Islet of Langerhans (tissue), 1 donor: Measurements from ENCODE around the gene SSR1.

Source experiments
- FAIRE-seq: peaks from one replicate; lab custom pipeline; 2011; peaks lifted over from hg19 to GRCh38; lab: Jason Lieb, UNC

SSR1 gene

DNA sequence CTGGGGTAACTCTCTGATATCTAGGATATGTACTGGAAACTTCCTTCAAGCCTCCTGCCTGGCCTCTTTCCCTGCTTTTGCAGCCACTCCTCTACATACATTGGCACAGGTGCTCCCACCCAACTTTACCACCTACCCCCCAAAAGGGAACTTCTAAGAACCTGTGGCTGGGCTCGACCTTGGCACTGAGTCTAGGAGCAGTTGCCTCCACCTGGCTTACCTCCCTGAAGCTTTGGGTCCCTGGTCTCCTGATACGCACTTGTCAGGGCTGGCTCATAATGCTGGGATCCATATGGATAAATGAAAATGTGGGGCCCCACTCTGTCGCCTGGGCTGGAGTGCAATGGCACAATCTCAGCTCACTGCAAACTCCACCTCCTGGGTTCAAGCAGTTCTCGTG lies 56.2 kb downstream of the SSR1 start:
- FAIRE-seq = no peak

GRCh38 chr6:7255918-7256317 lies 57.1 kb downstream of the SSR1 start:
- no peak for FAIRE-seq

DNA sequence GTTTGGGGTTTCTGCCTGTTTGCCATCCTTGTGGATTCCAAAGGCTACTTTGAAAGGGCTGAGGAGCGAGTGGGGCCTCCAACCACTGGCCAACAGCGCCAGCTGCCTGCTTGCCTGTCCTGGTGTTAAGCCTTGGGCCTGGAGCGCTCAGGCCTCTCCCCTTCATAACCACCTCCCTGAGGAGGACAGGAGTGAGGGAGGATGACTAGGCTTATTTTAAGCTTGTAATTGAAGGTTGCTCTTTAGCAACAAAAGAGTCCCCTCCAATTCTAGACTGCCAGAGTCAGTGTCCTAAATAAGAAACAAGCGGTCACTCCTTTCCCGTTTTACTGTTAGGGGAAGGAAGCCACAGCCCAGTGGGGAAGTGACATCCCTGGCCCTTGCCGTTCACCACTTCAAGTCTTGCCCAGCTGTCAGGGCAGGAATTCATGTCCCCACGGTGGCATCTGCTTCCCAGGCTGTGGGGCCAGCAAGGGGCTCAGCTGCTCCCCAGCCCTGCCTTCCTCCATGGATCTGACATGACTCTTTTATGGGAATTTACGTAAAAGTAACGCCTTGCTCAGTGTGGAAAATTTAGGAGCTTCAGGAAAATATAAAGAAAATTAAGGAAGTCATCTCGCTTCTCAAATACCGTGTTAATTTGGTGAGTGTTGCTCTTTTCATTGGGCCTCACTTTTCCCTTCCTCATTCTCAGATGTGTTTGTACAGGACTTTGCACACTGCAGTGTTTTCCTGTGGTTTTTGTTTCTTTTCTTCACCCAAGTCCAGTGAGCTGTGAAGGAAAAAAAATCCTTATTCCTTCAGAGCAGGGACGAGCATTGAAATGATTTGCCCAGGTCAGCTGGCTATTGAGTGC lies 57.8 kb downstream of the SSR1 start:
- FAIRE-seq = no peak

- FAIRE-seq = no peak
Measured at GRCh38 chr6:7252390-7252789, 60.6 kb downstream of the SSR1 start.

DNA sequence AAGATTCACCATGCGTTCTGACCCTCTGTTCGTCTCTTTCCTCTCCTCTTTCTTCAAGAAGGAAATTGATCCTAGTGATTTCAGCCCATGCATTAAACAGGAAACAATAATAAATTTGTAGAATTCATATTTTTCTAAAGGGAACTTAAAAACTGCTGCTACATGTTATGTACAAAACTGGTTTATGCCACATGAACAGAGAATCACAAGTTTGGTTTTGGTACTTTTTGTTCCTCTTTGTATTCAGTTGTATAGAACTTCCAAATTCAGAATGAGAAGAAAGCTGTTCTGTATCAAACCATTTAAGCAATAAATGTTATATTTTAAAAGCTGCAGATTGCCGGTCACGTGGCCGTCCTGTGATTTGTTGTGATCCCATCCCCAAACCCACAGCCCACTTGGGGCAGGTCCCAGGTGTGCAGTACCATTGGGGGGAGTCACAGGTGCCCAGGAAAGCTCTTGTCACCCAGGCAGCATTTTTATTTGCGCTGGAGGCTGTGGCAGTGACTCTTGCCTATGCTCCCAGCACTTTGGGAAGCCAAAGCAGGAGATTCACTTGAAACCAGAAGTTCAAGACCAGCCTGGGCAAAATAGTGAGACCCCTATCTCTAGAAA lies 61.2 kb downstream of the SSR1 start:
- no peak for FAIRE-seq

DNA sequence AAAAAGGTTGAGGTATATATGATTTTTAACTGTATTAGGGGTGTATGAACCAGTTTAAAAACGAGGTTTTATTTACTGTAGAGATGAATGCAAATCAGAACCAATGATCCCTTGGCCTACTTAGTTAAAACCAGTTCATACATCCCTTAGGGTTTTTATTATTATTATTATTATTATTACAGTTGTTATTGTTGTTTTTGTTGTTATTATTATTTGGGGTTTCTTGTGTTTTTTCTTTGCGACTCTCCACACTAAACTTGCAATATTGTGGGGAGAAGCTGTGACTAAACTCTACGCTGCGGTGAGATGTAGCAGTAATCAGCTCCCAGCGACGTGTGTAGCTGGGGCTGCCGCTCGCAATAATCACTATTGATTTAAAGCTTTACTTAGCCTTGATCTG lies 62.2 kb downstream of the SSR1 start:
- no peak for FAIRE-seq

GRCh38 chr6:7249946-7250643 lies 62.9 kb downstream of the SSR1 start:
- no peak for FAIRE-seq

DNA sequence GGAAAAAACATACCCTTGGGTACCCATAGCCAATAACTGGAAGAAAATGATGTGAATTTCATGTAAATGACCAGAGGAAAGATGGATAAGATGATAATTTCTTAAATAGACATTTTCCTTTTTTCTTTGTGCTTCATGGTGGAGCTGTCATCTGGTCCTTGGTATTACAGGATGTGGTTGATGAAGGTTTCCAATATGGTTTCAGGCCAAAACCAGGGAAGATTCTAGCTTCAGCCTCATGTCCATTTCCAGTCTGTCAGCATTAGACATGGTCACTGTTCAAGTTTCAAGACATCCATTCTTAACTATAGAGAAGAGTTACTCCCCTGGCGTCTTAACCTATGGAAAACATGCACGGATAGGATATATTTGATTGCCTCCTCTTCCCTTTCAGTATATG lies 63.6 kb downstream of the SSR1 start:
- no peak for FAIRE-seq

DNA sequence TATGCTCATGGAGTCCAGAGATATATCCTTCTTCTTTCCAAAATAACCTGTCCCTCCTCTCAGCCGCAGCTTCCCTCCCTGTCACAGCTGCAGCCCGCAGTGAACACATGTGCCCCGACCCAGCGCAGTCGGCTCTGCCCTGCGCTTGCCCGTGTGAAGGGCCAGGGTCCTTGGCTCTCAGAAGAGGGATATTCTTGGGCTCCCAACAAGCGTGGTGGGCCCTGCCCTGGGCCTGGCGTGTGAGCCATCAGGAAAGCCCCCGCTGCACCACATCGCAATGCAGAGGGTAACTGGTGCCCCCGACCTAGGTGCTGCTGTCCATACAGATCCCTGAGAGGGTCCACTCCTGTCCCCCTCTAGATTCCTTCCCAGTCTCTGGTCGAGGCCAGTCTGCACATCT lies 65.2 kb downstream of the SSR1 start:
- no peak for FAIRE-seq

- FAIRE-seq = no peak
Measured at GRCh38 chr6:7247179-7247456, 65.9 kb downstream of the SSR1 start.

DNA sequence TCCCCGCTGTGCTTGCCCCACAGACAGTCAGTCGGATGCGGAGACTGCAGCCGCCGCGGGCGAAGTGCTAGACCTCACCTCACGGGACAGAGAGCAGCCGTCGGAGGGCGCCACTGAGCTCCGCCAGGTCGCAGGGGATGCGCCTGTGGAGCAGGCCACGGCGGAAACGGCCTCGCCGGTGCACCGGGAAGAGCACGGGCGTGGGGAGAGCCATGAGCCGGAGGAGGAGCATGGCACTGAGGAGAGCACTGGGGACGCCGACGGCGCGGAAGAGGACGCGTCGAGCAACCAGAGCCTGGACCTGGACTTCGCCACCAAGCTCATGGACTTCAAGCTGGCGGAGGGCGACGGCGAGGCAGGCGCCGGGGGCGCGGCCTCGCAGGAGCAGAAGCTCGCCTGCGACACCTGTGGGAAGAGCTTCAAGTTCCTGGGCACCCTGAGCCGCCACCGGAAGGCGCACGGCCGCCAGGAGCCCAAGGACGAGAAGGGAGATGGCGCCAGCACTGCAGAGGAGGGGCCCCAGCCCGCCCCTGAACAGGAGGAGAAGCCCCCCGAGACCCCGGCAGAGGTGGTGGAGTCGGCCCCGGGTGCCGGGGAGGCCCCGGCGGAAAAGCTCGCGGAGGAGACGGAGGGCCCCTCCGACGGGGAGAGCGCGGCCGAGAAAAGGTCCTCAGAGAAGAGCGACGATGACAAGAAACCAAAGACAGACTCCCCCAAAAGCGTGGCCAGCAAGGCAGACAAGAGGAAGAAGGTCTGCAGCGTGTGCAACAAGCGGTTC lies 66.4 kb downstream of the SSR1 start:
- FAIRE-seq = no peak

- FAIRE-seq = no peak
Measured at GRCh38 chr6:7245668-7246393, 67.2 kb downstream of the SSR1 start.

DNA sequence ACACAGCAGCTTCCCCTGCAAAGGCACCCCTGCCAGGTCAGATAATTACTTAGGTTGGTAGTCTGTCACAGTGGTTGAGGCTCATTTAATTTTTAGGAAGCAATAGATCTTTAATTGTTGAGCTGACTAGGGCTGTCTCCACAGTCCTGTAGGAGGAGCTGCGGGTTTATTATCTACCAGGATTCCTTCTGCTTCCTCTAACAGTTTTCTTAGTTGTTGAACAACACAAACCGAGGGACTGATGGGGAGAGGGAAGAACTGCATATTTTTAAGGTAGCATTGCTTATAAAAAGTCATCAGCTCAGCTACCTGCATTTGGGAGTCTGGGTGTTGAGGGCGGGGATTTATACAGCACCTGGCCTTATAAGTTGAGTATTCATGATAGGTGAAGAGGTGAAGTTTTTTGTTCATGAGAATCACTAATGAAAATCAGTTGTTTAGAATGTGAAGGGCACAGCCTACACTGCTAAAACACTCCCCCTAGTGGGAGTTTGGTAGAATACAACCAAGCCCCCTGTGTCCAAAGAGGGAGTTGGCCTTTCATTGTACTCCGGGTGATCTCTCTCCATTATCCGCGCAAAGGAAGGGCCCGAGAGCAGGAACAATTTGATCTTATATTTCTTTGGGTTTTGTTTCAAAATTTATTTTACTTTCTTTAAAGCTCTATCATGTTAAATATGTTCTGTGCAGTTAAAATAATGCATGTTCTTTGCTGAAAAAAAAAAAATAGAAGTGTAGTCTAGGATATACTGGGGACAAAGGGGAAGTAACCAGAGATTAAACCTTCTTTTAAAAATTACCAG lies 69.6 kb downstream of the SSR1 start:
- peak; percentile 90 for FAIRE-seq

- FAIRE-seq = no peak
Measured at GRCh38 chr6:7242835-7243178, 70.2 kb downstream of the SSR1 start.

DNA sequence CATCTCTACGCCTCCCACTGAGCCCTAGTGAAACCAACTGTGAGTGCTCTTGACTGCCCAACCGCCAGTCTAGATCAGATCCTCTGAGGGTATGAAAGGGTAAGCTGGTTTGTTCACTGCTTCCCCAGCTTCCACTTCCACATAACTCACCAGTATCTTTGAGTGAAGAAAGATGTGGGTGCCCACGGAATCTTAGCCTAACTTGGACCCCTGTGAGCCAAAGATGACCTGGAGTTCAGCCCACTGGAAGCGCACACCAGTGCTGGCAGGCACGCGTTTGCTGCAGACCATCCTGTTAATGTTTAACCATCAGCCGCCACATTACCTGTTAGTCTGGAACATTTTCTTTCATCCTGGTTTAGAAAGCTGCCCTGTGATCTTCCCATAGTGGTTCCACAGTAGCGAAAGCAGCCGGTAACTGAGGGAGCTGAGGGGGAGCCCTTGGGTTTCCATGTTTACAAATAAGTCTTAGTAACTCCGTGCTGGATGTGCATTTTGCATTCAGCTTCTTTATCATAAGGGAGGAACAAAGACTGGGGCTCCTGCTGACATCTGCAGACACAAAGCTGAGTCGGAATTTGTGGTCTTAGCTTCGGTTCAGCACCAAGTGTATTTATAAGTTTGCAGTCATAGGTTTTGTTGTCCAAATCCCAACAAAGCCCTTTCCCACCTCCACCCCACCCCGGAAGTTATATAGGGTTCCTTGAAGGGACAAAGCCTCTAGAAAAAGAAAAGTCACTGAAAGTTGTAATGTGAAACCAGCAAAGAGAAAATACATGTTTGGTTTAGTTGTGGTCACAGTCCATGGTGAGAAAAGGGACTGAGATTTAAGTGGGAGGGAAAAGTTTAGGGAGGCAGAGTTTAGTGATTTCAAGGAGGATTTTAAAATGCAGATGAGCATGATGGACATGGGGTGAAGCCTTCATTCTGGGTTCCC lies 71.0 kb downstream of the SSR1 start:
- FAIRE-seq = peak; percentile 71

- FAIRE-seq = no peak
Measured at GRCh38 chr6:7241160-7241559, 71.8 kb downstream of the SSR1 start.

DNA sequence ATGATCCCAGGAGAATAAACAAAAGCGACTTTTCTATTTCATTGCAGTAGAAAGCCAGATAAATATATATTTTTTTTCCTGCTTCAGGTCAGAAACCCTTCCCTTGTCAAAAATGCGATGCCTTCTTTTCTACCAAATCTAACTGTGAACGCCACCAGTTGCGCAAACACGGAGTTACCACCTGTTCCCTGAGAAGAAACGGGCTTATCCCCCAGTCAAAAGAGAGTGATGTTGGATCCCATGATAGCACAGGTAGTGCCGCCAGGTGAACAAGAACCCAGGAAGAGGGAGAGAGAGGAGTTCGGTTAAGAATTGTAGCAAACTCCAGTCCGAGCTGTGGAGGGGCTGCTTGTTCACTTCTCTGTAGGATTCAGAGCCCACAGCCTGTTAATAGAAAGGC lies 72.6 kb downstream of the SSR1 start:
- FAIRE-seq = no peak

GRCh38 chr6:7239590-7239948 lies 73.4 kb downstream of the SSR1 start:
- no peak for FAIRE-seq

- no peak for FAIRE-seq
Measured at GRCh38 chr6:7238900-7239589, 74.0 kb downstream of the SSR1 start.

- FAIRE-seq = no peak
Measured at GRCh38 chr6:7238526-7238899, 74.5 kb downstream of the SSR1 start.
